Body of pancreas (tissue), 4 donors: ENCODE measurements around the gene TRIM34. TPM values are rescaled to one million over a fixed set of nuclear protein-coding genes. Genes with fewer than 3 reads are reported as not detected.
"Not testable (repeated sequence)": the region's sequence is repeated elsewhere in the genome, so short reads cannot be mapped to it uniquely, and the experiment has no call there.

Experiments used
- ATAC-seq: fragments of 150-250 bp; one replicate; pipeline ENCODE4 v1.9.1; 2016
- DNase-seq, 4 donors: peaks; one replicate each; pipeline ENCODE4 v3.0.0-alpha.2; 2019
- H3K27ac ChIP-seq, 4 donors: fragments of 200-600 bp; sonication (generic); 1 replicate in 3 of 4; 2 replicates in 1 of 4; pipeline versions ENCODE4 v1.5.1 to v1.6.1; 2016 to 2019; ENCODE audit warnings: mild to moderate bottlenecking in 1 of 4, mixed read lengths in 1 of 4, moderate library complexity in 1 of 4
- H3K27me3 ChIP-seq, 2 donors: fragments of 200-600 bp; sonication (generic); one replicate each; pipeline ENCODE4 v1.6.0; 2016; ENCODE audit warnings: mild to moderate bottlenecking in 1 of 2
- H3K36me3 ChIP-seq, 2 donors: fragments of 200-600 bp; sonication (generic); replicated peaks in 1 of 2; 2 replicates each; pipeline ENCODE4 v1.5.1; 2016; ENCODE audit warnings: low read depth in 2 of 2; ENCODE audit not compliant: insufficient read depth in 1 of 2
- H3K4me1 ChIP-seq: fragments of 200-600 bp; sonication (generic); one replicate; pipeline ENCODE4 v1.6.0; 2016
- H3K4me3 ChIP-seq, 2 donors: fragments of 200-600 bp; sonication (generic); 1 replicate in 1 of 2; 2 replicates in 1 of 2; pipeline ENCODE4 v1.5.1; 2016 to 2019
- H3K9me3 ChIP-seq, 3 donors: fragments of 200-600 bp; sonication (generic); 1 replicate in 2 of 3; 2 replicates in 1 of 3; pipeline ENCODE4 v1.5.1; 2016
- POLR2A ChIP-seq, 3 donors: fragments of 450-650 bp; IDR thresholded peaks; one replicate each; pipeline ENCODE4 v1.6.1; 2016; ENCODE audit warnings: antibody characterized with exemption in 3 of 3, mild to moderate bottlenecking in 2 of 3
- WGBS, 2 donors: methylation state at CpG; one replicate each; pipeline ENCODE4 v1.1.5; 2017; 5-methylcytosine and 5-hydroxymethylcytosine counted together
- intact Hi-C: fragments of 100-400 bp; cut with DNase I; formaldehyde crosslinking; loops from one replicate; pipeline ENCODE4 v1.15.1; 2023
- total RNA-seq, 2 donors: library from RNA; depleted of rRNA; stranded (reverse); fragments of >200 nt; gene quantifications; one replicate each; pipeline ENCODE4 v1.1.0, GENCODE V29; 2016
- TF ChIP-seq, protein P1 (sequence below), 7 experiments: fragments of 450-650 bp in 4 of 7; fragments of 200-600 bp in 3 of 7; sonication (generic) in 3 of 7; IDR thresholded peaks; one replicate each; pipeline ENCODE4 v1.5.1; 2016 to 2019; ENCODE audit warnings: antibody characterized with exemption in 7 of 7

Gene TRIM34
- total RNA-seq, 2 donors from 2014 or later: 2.9 to 4.6 TPM

DNA sequence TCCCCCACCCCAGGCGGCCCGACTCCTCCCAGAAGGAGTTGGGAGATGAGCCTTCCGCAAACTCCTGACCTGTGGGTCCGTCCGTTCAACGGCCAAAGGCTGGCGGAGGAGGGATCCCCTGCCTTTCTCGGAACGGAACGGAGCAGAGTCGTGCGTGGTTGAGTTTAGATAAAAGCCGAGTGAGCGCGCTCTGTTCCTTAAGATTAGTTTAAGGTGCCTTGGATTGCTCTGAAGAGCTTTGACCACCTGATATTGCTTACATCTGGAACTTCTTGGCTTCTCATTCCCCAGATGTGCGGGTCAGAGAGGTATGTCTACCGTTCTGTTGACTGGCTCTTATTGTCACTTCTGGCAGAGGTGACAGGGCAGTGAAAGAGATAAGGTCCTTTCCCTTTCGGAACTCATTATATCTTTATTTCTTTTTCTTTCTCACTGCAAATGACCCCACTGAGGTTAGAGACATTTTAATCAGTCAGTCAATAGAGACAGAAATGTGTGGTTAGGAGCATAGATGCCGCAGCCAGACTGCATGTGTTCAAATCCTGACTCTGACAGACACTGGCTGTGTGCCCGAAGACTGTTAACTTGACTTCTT is 28.1 kb upstream of the TRIM34 start, which contains the start of gene TRIM6:
Gene TRIM6 (plus strand): TSS at position 31 of the 595 bp plus-strand sequence. CDS start 261 bp downstream, at position 292.
- intact Hi-C loops: no loop called here
- Histone ChIP-seq H3K4me3 (peak within 1 kb of the TSS; percentile 6 to 50), H3K36me3 (no peaks in the 10 kb centered on the region), H3K27ac (peak within 1 kb of the TSS in 3 of 4 donors; percentile 33 to 63 (median 43)), H3K4me1 (peaks cover 37% of the 10 kb centered on the region), H3K27me3 (no peaks in the 10 kb centered on the region), H3K9me3 (no peaks in the 10 kb centered on the region)
- peak; percentile 61 for ATAC-seq
- WGBS, 2 donors: 5% methylated on average over 17 to 18 of the region's 20 CpGs
- TF ChIP-seq, protein P1, sequence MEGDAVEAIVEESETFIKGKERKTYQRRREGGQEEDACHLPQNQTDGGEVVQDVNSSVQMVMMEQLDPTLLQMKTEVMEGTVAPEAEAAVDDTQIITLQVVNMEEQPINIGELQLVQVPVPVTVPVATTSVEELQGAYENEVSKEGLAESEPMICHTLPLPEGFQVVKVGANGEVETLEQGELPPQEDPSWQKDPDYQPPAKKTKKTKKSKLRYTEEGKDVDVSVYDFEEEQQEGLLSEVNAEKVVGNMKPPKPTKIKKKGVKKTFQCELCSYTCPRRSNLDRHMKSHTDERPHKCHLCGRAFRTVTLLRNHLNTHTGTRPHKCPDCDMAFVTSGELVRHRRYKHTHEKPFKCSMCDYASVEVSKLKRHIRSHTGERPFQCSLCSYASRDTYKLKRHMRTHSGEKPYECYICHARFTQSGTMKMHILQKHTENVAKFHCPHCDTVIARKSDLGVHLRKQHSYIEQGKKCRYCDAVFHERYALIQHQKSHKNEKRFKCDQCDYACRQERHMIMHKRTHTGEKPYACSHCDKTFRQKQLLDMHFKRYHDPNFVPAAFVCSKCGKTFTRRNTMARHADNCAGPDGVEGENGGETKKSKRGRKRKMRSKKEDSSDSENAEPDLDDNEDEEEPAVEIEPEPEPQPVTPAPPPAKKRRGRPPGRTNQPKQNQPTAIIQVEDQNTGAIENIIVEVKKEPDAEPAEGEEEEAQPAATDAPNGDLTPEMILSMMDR (IDR thresholded peaks at IDR 0.05): no peak
- TF ChIP-seq POLR2A (IDR thresholded peaks at IDR 0.05): peak in 2 of 3 donors; percentile 28 to 40
- peak; percentile 53 to 66 (median 59) for DNase-seq

DNA sequence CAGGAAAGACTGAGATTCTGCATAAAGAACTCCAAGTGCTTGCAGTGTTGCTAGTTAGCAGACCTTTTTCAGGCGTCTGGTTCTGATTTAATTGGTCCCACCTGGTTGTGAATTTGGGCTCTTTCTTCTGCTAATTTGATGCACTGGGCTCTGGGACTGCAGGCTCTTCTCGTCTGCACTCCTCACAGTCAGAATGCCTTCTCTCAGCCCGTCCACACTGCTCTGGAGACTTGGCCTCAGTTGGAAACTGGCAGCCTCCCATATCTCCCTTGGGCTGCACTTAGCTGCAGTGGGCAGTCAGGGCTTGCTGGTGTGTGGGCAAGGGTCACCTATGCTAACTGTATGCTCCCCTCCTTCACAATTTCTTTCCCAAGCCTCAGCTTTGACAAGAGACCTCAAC is 26.8 kb upstream of the TRIM34 start:
- Histone ChIP-seq H3K9me3 (no peaks in the 10 kb centered on the region), H3K27me3 (no peaks in the 10 kb centered on the region), H3K27ac (no peak overlapping the region), H3K36me3 (no peaks in the 10 kb centered on the region), H3K4me1 (peaks cover 37% of the 10 kb centered on the region), H3K4me3 (no peak overlapping the region)
- WGBS, 2 donors: 34 to 35% methylated on average over 3 of the region's 3 CpGs
- no peak for TF ChIP-seq POLR2A (IDR thresholded peaks at IDR 0.05)
- TF ChIP-seq, protein P1 (IDR thresholded peaks at IDR 0.05): no peak
- intact Hi-C loops: no loop called here
- ATAC-seq (no peak), DNase-seq (peak in 1 of 4 donors; percentile 22)

DNA sequence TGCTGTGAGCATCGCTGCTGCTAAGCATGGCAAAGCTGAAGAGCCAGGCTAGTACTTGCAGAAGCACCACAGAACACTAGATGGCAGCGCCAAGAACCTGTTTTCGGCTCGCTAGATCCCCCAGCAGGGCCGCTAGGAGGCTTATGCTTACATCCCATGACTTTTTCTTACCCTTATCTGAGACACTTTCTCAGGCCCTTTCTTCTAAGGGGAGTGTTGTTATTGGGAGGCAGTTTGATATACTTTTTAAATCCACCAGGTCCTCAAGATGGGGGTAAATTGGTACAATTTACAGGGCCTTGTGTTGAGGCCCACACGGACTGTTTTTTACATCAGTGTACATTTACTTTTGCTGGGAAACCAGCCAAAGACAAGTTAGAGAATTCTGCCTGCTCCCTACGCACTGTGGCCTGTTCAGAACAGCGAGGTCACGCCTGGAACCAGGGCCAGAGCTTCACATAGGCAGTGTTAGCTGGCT is 24.4 kb upstream of the TRIM34 start:
- peaks cover 37% of the 10 kb centered on the region for H3K4me1 ChIP-seq
- no peaks in the 10 kb centered on the region for H3K27me3 ChIP-seq
- intact Hi-C loops: no loop called here
- H3K36me3 ChIP-seq: no peaks in the 10 kb centered on the region
- 7 to 10% methylated on average over 9 of the region's 9 CpGs for WGBS, 2 donors
- no peak for TF ChIP-seq POLR2A (IDR thresholded peaks at IDR 0.05)
- TF ChIP-seq, protein P1 (IDR thresholded peaks at IDR 0.05): peak; percentile 45 to 96 (median 71)
- H3K27ac ChIP-seq: peak overlapping the region; percentile 24 to 68 (median 60)
- DNase-seq: peak; percentile 78 to 86 (median 80)
- peak; percentile 86 for ATAC-seq
- no peak overlapping the region for H3K4me3 ChIP-seq
- H3K9me3 ChIP-seq: no peaks in the 10 kb centered on the region

DNA sequence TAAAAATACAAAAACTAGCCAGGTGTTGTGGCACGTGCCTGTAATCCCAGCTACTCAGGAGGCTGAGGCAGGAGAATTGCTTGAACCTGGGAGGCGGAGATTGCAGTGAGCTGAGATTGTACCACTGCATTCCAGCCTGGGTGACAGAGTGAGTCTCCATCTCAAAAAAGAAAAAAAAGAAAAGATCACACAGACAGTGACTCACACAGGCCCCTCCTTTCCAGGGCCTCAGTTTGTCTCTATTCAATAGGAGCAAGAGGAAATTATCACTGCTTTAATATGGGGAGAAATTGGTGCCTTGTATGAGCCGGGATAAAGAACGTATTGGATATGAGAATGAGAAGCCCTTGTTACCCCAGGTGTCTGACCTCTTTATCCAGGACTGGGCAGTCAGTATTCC is 22.0 kb upstream of the TRIM34 start:
- H3K9me3 ChIP-seq, H3K36me3 ChIP-seq, ATAC-seq, intact Hi-C loops, H3K4me3 ChIP-seq, H3K27ac ChIP-seq, DNase-seq, H3K27me3 ChIP-seq: not testable (repeated sequence)
- H3K4me1 ChIP-seq: peaks cover 24% of the 10 kb centered on the region
- WGBS, 2 donors: 89 to 92% methylated on average over 4 of the region's 4 CpGs

DNA sequence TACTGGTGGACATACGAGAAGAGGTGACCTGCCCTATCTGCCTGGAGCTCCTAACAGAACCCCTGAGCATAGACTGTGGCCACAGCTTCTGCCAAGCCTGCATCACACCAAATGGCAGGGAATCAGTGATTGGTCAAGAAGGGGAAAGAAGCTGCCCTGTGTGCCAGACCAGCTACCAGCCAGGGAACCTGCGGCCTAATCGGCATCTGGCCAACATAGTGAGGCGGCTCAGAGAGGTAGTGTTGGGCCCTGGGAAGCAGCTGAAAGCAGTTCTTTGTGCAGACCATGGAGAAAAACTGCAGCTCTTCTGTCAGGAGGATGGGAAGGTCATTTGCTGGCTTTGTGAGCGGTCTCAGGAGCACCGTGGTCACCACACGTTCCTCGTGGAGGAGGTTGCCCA is 21.5 kb upstream of the TRIM34 start:
- intact Hi-C loops: no loop called here

More for the DNA sequence above, 21.5 kb upstream of the TRIM34 start:
- Histone ChIP-seq H3K4me3 (no peak overlapping the region), H3K36me3 (no peaks in the 10 kb centered on the region), H3K9me3 (no peaks in the 10 kb centered on the region), H3K27ac (no peak overlapping the region), H3K4me1 (peaks cover 20% of the 10 kb centered on the region), H3K27me3 (no peaks in the 10 kb centered on the region)
- TF ChIP-seq, protein P1 (IDR thresholded peaks at IDR 0.05): no peak
- TF ChIP-seq POLR2A (IDR thresholded peaks at IDR 0.05): no peak
- 79 to 94% methylated on average over 8 of the region's 8 CpGs for WGBS, 2 donors
- ATAC-seq (no peak), DNase-seq (no peak)
